ENCODE data around the gene GPR87.

GPR87 gene

GRCh38 chr3:151315136-151315535, 1.5 kb downstream of the GPR87 start:
- DNase-seq, result no peak

DNA sequence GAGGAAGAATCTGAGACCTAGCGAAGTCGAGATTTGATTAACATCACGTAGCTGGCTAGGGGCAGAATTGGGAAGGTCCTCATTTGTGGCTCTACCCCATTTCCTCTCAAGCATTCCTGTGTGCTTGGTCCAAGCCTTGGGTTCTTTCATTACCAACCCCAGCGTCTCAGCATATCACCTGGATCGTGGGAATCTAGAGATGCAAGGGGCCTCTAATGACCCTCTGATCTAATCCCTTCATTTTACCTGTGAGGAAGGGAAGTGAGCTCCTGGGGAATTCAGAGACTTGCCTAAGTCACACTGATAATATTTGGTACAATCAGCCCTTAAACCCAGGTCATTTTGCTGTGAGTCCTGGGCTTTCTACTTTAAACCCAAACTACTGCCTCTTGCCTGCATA, 2.0 kb downstream of the GPR87 start:
- no peak for DNase-seq

GRCh38 chr3:151314137-151314536, 2.5 kb downstream of the GPR87 start:
- peak in 1 of 2 experiments; percentile 21 for DNase-seq

DNA sequence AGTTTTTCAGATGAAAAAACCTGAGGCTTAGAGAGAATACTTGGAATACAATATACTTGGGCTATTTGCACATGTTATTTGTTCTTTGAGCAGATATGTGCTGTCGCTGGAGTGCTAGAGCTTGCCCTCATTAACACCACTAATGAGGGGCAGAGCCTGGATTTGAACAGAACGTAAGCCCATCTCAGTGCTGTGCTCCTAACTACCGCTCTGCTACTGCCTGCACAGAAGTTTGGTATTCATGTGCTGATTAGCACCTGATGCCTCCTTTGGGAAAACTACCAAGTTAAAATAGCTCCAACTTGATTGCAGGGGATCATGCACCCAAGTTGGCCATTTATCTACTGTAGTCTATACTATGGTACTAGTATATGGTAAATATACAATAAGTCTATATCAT, 3.6 kb downstream of the GPR87 start:
- DNase-seq, result no peak

- DNase-seq, result no peak
These were observed 7.1 kb downstream of the GPR87 start for GRCh38 chr3:151309566-151309965.

- DNase-seq, result no peak
These were observed 8.8 kb downstream of the GPR87 start for GRCh38 chr3:151307583-151308488.

- no peak for DNase-seq
These were observed 9.5 kb downstream of the GPR87 start for GRCh38 chr3:151307131-151307530.

- DNase-seq, result no peak
These were observed 10.3 kb downstream of the GPR87 start for GRCh38 chr3:151306168-151306810.

DNA sequence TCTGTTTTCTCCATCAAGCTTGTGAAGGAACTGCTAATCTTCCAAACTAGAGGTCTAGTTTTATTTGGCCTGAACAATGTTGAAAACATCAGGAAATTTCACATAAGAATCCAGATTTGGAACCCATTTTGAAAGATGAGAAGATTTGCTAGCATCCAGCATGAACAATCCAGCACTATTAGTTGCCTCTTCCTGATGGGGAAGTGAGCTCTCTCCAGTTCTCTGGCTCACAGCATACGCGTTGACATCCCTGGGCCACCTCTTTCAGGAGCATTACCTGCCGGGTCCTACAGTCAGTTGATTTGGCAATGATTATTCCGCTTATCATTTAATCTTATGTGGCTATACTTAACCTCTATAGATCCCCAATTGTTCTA, 10.9 kb downstream of the GPR87 start:
- no peak for DNase-seq

DNA sequence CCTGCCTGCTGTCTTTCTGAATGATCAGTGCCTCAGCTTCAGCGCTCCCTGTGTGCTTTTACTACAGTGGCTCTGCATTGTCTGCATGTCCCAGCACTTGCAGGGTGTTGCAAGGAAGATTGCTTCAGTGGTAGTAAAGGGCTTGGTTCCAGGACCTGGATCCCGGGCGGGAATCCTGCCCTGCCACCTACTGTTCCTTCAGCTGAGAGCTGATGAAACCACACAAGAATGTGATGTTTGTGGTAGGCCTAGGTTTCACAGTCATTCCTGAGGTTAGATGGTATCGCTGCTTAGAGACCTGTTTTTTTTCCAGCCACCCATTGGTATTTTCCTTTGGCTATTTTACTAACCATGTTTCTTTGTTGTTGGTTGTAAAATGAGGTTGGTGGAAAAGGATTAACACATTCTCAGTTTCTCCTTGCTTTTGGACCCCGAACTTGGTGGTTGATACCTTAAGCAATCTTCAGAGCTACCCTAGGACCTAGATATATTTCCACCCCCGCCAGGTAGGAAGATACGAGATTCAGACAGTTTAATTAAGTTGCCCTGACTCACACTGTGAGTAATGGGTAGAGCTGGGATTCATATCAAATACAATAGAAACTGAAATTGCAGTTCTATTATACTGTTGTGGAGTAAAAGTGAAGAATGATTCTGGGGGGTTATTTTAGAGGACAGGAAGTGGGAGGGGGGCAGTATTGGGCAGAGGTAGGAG, 11.4 kb downstream of the GPR87 start:
- no peak for DNase-seq

DNA sequence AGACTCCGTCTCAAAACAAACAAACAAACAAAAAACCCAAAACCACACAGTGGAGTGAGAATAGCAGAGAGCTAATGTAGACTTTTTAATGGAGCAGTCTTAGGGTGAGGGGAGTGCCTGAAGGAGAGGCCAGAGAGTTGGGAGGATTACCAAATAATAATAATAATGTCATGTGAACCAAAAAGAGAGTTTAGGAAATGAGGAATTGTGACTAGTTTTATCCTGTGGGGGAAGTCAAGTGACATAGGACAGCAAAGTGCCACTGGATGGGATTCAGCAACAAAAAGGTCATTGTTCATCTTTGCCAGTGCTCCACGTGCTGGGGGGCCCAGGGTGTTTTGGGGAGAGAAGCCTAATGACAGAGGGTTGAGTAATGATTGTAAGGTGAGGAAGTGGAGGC, 12.9 kb downstream of the GPR87 start:
- no peak for DNase-seq

- DNase-seq, result peak in 1 of 2 experiments; percentile 41
These were observed 14.8 kb downstream of the GPR87 start for GRCh38 chr3:151301787-151302186.

GRCh38 chr3:151300539-151300938, 16.1 kb downstream of the GPR87 start:
- DNase-seq, result no peak

DNA sequence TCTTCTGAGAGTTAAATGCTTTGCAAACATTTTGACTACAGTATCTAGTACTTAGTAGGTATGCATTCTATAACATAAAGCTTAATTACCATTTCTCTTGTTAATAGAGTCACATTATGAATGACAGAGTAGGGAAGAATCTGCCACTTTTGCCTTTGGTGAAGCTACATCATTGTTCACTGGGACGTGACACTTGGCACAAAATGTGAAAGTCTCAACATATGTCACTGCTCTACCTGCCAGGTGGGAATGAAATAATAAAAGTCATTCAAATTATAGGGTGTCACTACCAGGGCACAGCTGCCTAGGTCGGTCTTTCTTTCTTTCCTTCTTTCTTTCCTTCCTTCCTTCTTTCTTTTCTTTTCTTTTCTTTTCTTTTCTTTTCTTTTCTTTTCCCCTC, 17.6 kb downstream of the GPR87 start:
- no peak for DNase-seq

DNA sequence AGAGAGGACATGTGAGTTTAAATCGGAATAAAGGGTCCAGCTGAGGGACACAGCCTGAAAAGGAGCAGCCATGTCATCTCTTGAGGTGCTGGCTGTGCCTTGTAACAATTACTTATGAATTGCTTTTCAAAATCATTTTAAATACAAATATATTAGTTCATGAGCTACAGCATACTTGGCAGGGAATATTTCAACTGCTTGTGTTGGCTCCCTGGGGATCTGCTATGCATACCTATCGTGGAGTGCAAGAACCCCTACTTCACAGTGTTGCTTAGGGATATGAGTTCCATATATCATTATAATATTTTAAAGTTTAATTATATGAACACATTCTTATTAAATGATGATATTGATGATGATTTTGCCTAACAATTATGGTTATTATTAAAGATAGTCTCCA, 19.2 kb downstream of the GPR87 start:
- DNase-seq, result no peak

GRCh38 chr3:151296226-151296625, 20.4 kb downstream of the GPR87 start:
- DNase-seq, result no peak

DNA sequence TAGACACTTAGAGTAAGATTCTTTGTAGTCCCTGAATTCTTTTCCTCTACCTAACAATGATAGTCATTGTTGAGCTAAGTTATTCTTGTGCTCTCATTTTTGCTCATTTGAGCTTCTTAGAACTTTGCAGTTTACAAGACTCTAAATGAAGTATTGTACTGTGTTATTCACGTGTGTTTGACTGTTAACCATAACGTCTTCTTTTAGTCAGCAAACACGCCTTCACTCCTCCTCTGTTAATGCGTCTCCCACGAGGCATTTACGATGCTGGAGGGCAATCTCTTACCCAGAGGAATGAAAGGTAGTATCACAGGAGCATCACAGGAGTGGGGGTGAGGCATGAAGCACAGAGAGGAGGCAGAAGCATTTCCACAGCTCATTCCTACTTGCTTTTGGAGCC, 23.5 kb downstream of the GPR87 start:
- no peak for DNase-seq

- DNase-seq, result peak; percentile 69 to 80
These were observed 25.9 kb downstream of the GPR87 start for GRCh38 chr3:151290673-151291072.

GRCh38 chr3:151289445-151289844, 27.2 kb downstream of the GPR87 start:
- peak in 1 of 2 experiments; percentile 28 for DNase-seq

DNA sequence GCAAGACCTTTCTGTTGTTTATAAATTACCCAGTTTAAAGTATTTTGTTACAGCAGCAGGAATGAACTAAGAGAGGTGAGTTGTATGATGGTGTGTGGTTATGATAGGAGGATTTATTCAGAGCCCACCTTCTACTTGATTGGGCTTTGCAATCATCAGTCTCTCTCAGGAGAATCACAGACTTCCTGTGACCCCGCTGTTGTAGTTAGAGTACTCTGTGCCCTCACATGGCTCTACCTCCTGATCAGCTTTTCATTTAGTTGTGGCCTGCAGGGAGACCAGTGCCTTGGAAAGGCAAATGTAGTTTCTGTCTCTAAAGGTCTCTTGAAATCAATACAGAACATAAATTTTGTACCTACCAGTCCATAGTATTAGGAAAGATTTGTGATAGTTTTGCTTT, 30.7 kb downstream of the GPR87 start:
- DNase-seq, result no peak

DNA sequence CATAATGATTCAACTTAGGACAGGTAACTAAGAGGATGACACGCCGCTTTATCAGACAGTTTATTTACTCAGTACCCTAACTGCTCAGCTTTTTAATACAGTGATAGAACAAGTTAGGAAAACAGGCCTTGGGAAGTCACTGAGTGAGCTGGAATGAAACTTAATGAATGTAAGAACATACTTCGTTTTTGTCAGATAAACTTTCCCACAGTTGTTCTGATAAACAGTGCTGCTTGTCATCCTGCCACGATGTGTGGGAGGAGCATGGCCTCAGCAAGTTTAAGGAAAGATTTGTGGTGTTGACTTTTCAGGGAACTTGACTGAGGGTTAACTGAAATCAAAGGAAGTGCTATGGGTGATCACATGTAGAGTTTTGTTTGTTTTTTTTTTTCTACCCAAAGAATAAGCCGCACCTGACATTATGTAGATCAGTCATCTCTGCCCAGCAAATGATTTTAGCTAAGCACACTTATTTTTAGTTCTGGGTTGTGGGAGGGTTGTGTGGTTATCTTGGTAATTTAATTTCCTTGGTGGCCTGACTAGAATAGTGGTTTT, 32.6 kb downstream of the GPR87 start:
- DNase-seq, result no peak

DNA sequence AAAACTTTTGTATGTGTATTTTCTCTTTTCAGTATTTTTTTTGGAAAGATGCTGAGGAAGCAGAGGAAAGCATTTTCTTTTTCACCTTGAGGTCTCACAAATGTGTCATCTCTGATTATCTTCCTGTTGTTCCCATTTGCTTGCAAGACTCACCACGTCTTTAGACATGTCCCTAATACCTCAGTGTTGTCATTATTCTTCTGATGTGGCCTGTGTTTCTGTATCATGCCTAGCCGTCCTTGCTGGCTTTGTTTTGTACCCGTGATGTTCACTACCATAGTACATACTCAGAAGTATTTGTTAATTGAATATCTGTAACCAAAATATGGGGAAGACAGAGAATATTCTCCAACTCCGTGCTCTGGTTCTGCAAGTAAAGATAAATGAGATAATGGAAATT, 33.2 kb downstream of the GPR87 start:
- DNase-seq, result no peak

GRCh38 chr3:151282921-151283320, 33.7 kb downstream of the GPR87 start:
- peak; percentile 88 to 91 for DNase-seq
